GM19239 (cell line): ENCODE measurements around the gene YBX1.

Experiments
- DNase-seq: peaks from one replicate; pipeline ENCODE4 v3.0.0; 2011; ENCODE audit warnings: low spot score; ENCODE audit not compliant: insufficient read length
- FAIRE-seq: peaks from 2 replicates; lab custom pipeline; 2011; peaks lifted over from hg19 to GRCh38; lab: Jason Lieb, UNC

The YBX1 gene

GRCh38 chr1:42732126-42732680 lies 50.0 kb downstream of the YBX1 start:
- DNase-seq (no peak), FAIRE-seq (no peak)

- FAIRE-seq: no peak
- DNase-seq: no peak
These were observed 51.4 kb downstream of the YBX1 start for GRCh38 chr1:42733415-42734200.

- DNase-seq: no peak
- FAIRE-seq: no peak
These were observed 52.2 kb downstream of the YBX1 start for GRCh38 chr1:42734201-42735035.

GRCh38 chr1:42735056-42735455 lies 52.8 kb downstream of the YBX1 start:
- DNase-seq (no peak), FAIRE-seq (no peak)

GRCh38 chr1:42735477-42736105 lies 53.4 kb downstream of the YBX1 start:
- no peak for DNase-seq
- FAIRE-seq: no peak

GRCh38 chr1:42736152-42736551 lies 53.9 kb downstream of the YBX1 start:
- no peak for DNase-seq
- FAIRE-seq: no peak

- no peak for FAIRE-seq
- no peak for DNase-seq
These were observed 54.5 kb downstream of the YBX1 start for GRCh38 chr1:42736571-42737200.

- FAIRE-seq: peak; percentile 79
- peak; percentile 40 for DNase-seq
These were observed 55.0 kb downstream of the YBX1 start for GRCh38 chr1:42737257-42737656.

- FAIRE-seq: no peak
- no peak for DNase-seq
These were observed 55.9 kb downstream of the YBX1 start for GRCh38 chr1:42737986-42738677.

GRCh38 chr1:42738678-42739226 lies 56.5 kb downstream of the YBX1 start:
- no peak for DNase-seq
- FAIRE-seq: no peak

- DNase-seq (no peak), FAIRE-seq (no peak)
These were observed 57.8 kb downstream of the YBX1 start, which contains the start of gene CLDN19 for GRCh38 chr1:42739753-42740700. Gene CLDN19, minus strand, starts transcription at chr1:42740236. Its CDS starts 173 bp downstream, at chr1:42740063.

- FAIRE-seq (no peak), DNase-seq (no peak)
These were observed 58.8 kb downstream of the YBX1 start for GRCh38 chr1:42740851-42741580.

GRCh38 chr1:42741706-42742105 lies 59.5 kb downstream of the YBX1 start:
- DNase-seq: no peak
- FAIRE-seq: no peak

GRCh38 chr1:42742141-42742540 lies 59.9 kb downstream of the YBX1 start:
- no peak for FAIRE-seq
- no peak for DNase-seq

- FAIRE-seq: no peak
These were observed 60.5 kb downstream of the YBX1 start for GRCh38 chr1:42742617-42743316.

GRCh38 chr1:42743317-42744147 lies 61.3 kb downstream of the YBX1 start:
- FAIRE-seq: no peak
- no peak for DNase-seq

More at GRCh38 chr1:42742617-42743316, 60.5 kb downstream of the YBX1 start:
- DNase-seq: no peak
